ENCODE results near the gene ACP6.
A peak's percentile ranks its signal among the peaks of the same experiment; 100 is the strongest.
"Not testable (repeated sequence)": the region's sequence is repeated elsewhere in the genome, so short reads cannot be mapped to it uniquely, and the experiment has no call there.

Gene ACP6

DNA sequence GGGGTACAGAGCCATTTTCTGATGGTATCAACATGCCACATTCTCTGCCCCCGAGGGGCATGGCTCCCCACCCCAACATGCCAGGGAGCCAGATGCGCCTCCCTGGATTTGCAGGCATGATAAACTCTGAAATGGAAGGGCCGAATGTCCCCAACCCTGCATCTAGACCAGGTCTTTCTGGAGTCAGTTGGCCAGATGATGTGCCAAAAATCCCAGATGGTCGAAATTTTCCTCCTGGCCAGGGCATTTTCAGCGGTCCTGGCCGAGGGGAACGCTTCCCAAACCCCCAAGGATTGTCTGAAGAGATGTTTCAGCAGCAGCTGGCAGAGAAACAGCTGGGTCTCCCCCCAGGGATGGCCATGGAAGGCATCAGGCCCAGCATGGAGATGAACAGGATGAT is 50.6 kb downstream of the ACP6 start:
- DNase-seq: no peak

DNA sequence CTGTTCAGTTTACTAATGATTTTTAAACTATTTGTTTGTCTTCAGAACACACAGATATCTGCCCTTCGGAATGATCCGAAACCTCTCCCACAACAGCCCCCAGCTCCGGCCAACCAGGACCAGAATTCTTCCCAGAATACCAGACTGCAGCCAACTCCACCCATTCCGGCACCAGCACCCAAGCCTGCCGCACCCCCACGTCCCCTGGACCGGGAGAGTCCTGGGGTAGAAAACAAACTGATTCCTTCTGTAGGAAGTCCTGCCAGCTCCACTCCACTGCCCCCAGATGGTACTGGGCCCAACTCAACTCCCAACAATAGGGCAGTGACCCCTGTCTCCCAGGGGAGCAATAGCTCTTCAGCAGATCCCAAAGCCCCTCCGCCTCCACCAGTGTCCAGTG is 51.6 kb downstream of the ACP6 start:
- DNase-seq: no peak

DNA sequence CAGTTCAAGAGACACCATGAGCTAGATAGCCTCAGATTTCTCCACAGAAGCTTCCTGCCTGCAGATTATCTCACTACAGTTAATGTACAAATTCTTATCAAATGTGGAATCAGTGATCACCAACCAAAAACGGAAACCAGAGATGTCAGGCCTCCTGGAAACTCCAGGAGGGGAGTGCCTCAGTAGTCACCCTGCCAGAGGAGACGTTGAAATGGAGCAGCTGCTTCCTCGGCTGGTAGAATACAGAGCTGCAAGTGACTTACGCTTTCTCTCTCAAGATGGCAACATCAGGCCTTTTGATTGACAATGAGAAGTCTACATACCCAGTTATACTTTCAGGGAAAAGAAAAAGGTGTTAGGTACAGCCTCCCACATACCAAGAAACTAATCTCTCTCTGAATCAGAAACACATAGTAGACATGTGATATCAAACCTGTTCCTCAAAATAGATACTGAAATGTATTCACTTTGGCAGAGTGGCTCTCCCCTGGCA is 52.2 kb downstream of the ACP6 start:
- DNase-seq: no peak

DNA sequence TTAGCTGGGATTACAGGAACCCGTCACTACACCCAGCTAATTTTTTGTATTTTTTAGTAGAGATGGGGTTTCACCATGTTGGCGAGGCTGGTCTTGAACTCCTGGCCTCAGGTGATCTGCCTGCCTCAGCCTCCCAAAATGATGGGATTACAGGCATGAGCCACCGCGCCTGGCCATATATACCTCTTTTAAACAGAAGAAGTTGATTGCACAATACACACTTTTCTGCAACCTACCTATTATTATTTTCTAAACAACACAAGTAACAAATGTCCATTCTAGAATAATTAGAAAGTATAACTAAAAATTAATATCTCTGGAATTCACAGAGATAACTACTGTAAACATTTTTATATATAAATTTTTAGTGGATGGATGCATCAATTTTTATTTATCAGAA is 55.4 kb downstream of the ACP6 start:
- not testable (repeated sequence) for DNase-seq

DNA sequence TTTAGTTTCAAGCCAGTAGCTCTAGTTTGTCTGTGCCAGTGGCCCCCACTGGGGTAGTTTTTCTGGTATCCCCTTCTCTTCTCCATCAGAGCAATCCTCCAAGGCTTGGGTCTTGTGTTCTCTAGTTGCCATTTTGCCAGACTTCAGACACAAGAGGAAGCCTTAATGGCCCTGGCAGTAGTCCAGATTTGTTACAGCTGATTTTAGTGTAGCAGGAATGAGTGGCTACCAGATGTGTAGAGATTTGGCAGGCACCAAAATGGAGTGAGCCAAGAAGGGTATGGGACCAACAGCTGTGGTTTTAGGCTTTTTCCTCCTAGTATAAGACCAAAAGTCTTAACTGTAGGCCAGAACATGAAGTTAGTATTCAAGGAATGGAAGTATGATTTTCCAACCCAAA is 56.8 kb downstream of the ACP6 start:
- DNase-seq: no peak

DNA sequence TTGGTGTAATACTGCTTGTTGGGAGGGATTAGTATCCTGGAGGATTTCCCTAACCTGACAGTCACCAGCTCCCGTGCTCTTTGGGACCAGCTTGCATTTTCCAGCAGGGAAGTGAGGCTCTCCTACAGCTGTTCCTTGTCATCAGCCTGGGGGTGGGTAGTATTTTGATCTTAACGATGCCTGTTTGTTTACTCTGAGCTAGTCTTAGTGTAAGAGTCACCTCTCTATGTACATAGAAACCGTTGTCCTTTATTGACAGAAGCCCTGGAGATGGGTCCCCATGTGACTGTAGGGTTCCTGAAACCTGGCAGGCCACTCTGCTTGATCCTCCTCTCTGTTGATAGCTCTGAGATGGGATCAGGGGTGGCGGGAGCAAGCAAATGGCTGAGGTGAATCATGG is 58.0 kb downstream of the ACP6 start:
- no peak for DNase-seq

DNA sequence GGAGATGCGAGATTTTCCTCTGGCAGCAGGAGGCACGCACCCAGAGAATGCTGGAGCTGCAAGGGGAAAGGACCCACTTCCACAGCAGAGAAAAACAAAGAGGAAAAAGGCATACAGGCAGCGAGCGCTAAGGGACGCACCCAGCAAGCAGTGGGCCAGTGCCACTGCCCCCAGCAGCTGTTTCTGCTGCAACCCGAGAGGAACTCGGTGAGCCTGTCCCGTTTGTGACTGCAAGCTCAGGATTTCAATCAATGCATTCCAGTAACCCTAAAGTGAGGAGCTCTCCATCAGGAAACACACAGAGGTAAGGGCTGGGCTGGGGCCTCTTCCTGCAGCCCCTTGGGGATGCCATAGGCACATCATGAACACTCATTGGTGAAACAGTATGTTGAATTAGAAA is 58.7 kb downstream of the ACP6 start:
- DNase-seq: no peak

DNA sequence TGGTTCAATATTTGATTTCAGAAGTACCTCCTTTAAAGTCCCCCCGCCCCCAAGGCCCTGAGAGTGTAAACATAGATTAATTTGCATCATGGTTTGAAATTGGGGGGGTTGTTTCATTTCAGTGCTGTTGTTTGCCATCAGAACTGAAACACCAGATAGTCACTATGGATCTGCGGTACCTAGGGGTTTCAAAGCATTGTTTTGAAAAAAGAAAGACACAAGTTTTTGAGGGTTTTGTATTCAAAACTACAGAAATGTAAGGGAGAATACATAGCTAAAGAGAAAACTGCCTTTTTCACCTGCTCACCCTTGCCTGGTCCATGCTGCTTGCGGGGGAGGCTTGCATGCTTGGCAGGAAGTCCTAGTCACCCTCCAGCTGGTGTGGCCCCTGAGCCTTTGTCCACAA is 59.3 kb downstream of the ACP6 start:
- DNase-seq: no peak

DNA sequence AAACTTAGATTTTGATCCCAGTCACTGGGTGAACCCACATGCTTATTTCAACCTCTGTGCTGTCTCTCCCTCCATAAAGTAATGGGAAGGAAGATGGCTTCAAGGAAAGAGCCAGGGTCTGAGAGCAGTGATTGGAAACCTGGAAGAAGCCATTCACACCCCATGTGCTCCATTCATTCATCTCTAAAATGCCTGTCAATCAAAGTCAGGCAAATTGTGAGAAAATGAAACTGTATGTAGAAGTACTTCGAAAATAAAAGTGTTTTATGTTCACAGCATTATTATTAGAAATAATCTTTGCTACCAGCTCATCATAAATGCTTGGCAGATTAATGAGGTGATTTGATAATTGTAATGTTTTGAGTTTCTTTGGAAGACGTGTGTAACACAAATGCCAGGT is 61.0 kb downstream of the ACP6 start:
- no peak for DNase-seq

DNA sequence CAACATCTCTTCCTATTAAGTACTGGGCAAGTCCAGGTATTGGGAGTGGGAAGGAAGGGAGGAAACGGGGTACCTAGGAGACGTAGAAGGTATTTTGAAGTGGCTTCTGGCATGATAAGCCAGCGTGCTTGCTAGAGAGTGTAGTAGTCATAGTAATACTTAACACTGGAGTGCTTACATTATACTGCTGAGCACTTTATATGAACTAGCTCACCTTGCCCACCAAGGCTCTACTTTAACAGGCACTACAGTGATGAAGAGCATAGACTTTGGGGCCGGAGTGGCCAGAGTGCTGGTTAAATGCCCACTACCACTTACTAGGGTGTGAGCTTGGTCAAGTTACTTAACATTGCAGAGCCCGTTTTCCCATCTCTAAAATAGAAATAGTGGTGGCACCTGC is 61.7 kb downstream of the ACP6 start:
- no peak for DNase-seq

DNA sequence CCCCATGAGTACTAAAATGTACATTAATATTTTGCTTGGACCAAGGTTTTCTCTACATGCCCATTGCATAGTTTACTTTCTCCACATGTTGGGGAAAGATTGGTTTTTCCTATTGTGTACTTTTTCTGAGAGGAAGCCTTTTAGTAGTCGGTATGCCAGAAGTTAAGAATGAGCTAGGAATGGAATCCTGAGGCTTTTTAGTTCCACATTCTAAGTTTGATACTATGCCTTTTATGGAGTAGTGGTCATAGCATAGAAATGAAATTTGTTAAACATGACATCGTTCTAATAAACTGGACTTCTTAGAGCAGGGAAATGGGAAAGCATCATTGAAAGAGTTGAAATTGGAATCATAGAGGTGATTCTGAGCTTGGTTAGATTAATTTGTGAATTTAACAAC is 64.7 kb downstream of the ACP6 start:
- no peak for DNase-seq

DNA sequence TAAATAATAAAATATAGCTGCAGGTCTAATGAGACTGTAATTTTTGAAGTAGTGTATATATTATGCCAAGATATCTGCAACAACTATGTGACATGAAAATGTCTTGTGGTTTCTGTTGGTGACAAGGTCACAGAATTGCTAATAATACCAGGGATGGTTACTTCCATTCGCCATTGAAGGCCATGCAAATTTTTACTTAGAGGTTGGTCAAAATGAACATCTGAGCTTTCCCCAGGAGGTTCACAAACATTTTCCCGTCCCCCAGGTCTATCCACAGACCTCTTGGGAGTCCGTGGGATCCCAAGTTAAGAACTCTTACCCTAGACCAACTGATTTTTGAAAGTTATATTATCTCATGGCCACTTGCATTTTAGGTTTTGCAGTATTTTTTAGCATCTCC is 66.3 kb downstream of the ACP6 start:
- DNase-seq: no peak

DNA sequence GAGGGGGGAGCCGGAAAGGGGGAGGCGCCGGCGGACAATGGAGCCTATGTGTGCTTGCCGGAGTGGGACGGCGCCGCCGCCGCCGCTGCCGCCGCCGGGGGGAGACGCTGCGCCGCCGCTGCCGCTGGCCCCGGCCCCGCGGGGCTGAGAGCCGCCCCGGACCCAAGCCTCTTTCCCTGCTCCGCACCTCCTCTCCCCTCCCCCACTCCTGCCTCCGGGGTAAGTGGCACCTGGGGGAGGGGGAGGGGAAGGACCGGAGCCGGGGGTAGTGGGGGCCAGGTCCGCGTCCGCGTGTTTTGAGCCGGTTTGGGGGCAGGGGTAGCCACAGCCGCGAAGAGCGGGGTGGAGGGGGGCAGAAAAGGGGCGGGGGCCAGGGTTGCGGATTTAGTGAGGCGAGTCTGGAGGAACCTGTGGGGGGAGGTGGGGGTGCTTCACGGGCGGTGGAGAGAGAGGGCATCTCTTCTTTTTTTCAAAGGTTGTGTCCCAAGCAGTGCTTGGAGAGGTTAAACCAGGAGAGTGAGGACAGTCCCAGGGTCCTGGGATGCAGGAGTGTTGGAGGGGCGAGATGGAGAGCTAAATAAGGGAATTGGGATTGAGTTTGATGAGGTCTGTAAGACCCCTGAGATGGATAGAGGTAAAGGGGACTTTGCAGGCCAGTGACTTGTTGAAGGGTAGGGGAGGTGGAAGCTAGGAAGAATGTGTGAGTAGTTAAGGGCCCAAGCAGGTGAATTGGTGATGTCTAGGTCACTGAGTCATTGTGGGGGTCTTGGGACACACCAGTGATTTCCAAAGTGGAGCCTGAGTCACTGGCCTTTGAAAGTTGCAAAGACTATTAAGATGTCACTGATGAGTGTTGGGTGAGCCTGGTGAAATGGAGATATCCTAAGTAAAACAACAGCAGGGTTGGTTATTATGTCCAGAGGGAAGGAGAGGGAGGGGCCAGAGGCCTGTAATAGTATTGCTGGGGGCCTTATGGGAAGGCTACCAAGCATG is 69.9 kb downstream of the ACP6 start:
- peak in 1 of 2 donors; percentile 14 for DNase-seq

DNA sequence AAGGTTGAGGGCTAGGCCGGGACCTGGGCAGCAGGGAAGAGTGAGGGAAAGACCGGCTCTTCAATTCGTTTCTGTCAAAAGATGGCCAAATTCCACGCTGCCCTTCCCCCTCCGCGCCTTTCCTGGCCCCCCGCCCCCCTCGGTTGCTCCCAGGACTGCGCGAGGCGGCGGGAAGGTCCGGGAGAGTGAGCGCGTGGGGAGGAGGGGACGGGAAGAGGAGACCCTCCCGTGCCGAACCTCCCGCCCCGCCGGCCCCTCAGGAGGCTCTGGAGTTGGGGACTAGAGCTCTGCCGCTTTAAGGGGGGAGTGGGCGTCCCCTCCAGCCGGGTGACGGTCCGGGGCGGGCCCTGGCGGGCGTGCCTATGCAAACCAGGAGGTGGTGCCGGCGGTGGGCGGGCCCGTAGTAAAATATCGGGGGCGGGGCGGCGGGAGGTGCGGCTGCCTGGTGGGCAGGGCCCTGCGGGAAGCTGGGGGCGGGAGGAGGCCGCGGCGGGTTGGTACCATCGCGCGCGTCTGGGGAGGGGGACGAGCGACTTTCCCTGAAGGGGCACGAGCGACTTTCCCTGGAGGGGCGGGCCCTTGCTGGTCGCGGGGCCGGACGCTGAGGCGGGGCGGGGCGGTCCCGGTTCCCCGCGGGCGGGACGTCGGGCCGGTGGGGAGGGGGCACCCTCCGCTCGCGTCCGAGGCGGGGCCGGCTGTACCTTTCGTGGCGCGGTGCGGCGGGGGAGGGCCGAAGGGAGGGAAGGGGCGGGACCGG is 70.8 kb downstream of the ACP6 start:
- DNase-seq: peak; percentile 89 to 95

DNA sequence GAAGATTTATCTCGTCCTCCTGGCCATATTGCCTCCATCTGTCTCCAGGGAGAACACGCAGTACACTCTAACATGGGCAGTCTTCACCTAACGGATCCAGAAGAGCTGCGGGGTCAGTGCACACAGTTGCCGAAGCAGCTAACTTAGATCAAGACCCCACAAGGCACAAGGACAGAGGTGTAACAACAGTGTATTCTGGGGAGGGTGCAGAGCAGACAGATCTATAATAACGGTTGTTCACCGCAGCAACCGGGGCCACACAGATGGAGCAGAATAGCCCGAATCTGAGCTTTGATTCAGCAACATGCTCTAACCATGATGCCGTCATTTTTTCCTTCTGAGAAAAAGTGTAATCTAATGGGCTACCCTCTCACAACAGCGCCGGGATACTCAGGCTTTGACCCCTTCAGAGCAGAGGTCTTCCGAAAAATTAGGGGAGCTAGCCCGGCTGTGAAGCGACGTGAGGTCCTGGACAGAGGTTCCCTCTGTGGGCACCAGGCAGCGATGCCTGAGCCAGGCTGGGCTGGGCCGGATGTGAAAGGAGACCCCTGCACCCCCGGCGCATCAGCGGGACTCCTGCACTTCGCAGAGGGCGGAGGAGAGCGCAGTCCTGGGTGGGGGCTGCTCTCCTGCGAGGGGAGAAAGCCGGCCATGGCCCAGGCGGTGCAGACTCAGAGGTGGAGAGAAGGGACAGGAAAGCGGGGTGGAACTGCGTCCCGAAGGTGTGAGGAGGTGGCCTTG is 71.5 kb downstream of the ACP6 start:
- DNase-seq: no peak

DNA sequence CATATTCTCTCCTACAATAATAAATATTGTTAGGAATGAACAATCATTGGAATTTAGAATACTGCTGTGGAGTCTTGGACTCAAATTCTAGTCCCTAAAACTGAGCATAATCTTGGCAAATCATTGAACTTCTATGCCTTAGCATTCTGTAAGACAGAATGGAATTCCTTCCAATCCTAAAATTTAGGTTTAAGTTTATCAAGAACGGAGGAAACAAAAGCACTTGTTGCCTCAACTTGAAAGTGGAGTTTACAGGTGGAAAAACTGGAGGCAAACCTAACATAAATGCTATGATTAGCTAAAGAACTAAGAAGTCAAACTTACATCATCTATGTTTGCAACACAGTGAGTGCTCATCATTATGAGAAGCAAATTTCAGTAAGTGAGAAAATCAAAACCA is 73.3 kb downstream of the ACP6 start:
- peak in 1 of 2 donors; percentile 10 for DNase-seq
